ENCODE data around the gene IPO7.

DNA sequence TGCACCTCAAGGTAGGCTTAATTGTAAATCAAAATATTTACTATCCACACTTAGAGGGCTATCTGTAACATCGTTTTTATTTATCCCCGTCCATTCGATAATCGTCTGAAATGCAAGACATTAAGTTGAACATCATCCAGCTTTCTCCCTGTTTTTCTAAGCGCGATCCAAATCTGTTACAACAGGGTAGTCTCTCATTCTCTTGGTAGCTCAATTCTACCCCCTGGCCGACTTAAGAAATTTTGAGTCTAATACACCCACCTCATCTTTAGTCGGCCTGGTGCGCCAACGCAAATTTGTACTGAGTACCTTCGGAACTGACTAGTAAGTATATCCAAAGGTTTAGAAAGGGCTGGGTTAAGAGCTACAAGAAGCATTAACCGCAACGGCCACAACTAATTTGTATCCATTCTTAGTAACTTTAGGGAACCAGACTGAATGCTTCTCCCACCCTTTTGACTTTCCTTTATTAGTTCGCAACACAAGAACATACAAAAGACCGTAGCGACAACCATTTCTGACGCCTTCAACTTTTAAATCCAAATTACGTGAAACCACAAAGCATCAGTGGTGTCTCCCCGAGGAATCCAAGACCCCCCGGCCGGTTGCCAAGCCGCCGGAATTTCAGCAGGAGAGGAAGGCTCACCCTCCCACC is 75.3 kb downstream of the IPO7 start:
- TF ChIP-seq, protein P1, sequence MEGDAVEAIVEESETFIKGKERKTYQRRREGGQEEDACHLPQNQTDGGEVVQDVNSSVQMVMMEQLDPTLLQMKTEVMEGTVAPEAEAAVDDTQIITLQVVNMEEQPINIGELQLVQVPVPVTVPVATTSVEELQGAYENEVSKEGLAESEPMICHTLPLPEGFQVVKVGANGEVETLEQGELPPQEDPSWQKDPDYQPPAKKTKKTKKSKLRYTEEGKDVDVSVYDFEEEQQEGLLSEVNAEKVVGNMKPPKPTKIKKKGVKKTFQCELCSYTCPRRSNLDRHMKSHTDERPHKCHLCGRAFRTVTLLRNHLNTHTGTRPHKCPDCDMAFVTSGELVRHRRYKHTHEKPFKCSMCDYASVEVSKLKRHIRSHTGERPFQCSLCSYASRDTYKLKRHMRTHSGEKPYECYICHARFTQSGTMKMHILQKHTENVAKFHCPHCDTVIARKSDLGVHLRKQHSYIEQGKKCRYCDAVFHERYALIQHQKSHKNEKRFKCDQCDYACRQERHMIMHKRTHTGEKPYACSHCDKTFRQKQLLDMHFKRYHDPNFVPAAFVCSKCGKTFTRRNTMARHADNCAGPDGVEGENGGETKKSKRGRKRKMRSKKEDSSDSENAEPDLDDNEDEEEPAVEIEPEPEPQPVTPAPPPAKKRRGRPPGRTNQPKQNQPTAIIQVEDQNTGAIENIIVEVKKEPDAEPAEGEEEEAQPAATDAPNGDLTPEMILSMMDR (IDR thresholded peaks at IDR 0.05 in 4 of 5, conservative IDR thresholded peaks at IDR 0.05 in 1 of 5) = no peak
- no peak for TF ChIP-seq POLR2A (IDR thresholded peaks at IDR 0.05)

Measured in gastrocnemius medialis (tissue), 4 donors.